Measurements from ENCODE around the gene TMEFF2.

TMEFF2 gene

GRCh38 chr2:192005211-192005610 lies 189.5 kb downstream of the TMEFF2 start:
- DNase-seq, result no peak

GRCh38 chr2:192004188-192004963 lies 190.4 kb downstream of the TMEFF2 start:
- DNase-seq, result no peak

- DNase-seq, result no peak
Observed at GRCh38 chr2:192002418-192002817, 192.3 kb downstream of the TMEFF2 start.

- DNase-seq, result no peak
Observed at GRCh38 chr2:192000196-192000980, 194.3 kb downstream of the TMEFF2 start.

- DNase-seq, result no peak
Observed at GRCh38 chr2:191999101-191999841, 195.5 kb downstream of the TMEFF2 start.

GRCh38 chr2:191995285-191995684 lies 199.4 kb downstream of the TMEFF2 start:
- no peak for DNase-seq

- no peak for DNase-seq
Observed at GRCh38 chr2:191994749-191995148, 200.0 kb downstream of the TMEFF2 start.

GRCh38 chr2:191991442-191991841 lies 203.3 kb downstream of the TMEFF2 start:
- DNase-seq, result no peak

GRCh38 chr2:191985740-191986139 lies 209.0 kb downstream of the TMEFF2 start:
- no peak for DNase-seq

GRCh38 chr2:191983591-191983990 lies 211.1 kb downstream of the TMEFF2 start:
- no peak for DNase-seq

- no peak for DNase-seq
Observed at GRCh38 chr2:191983186-191983585, 211.5 kb downstream of the TMEFF2 start.

GRCh38 chr2:191981706-191982105 lies 213.0 kb downstream of the TMEFF2 start:
- DNase-seq, result no peak

GRCh38 chr2:191980483-191980882 lies 214.2 kb downstream of the TMEFF2 start:
- DNase-seq, result no peak

- DNase-seq, result no peak
Observed at GRCh38 chr2:191979221-191979730, 215.5 kb downstream of the TMEFF2 start.

GRCh38 chr2:191977754-191978153 lies 217.0 kb downstream of the TMEFF2 start:
- no peak for DNase-seq

GRCh38 chr2:191976436-191976835 lies 218.3 kb downstream of the TMEFF2 start:
- DNase-seq, result no peak

GRCh38 chr2:191974676-191975075 lies 220.1 kb downstream of the TMEFF2 start:
- no peak for DNase-seq

GRCh38 chr2:191970867-191971266 lies 223.9 kb downstream of the TMEFF2 start:
- no peak for DNase-seq

- no peak for DNase-seq
Observed at GRCh38 chr2:191968120-191968519, 226.6 kb downstream of the TMEFF2 start.

- no peak for DNase-seq
Observed at GRCh38 chr2:191965733-191966132, 229.0 kb downstream of the TMEFF2 start.

GRCh38 chr2:191961556-191961955 lies 233.2 kb downstream of the TMEFF2 start:
- DNase-seq, result no peak

- DNase-seq, result no peak
Observed at GRCh38 chr2:191959209-191959608, 235.5 kb downstream of the TMEFF2 start.
